ENCODE results near the gene ORMDL3. TPM values are rescaled to one million over a fixed set of nuclear protein-coding genes. Genes with fewer than 3 reads are reported as not detected.

Gene ORMDL3
- total RNA-seq, 2 experiments from 2014 or later: 62.6 to 65.9 TPM

DNA sequence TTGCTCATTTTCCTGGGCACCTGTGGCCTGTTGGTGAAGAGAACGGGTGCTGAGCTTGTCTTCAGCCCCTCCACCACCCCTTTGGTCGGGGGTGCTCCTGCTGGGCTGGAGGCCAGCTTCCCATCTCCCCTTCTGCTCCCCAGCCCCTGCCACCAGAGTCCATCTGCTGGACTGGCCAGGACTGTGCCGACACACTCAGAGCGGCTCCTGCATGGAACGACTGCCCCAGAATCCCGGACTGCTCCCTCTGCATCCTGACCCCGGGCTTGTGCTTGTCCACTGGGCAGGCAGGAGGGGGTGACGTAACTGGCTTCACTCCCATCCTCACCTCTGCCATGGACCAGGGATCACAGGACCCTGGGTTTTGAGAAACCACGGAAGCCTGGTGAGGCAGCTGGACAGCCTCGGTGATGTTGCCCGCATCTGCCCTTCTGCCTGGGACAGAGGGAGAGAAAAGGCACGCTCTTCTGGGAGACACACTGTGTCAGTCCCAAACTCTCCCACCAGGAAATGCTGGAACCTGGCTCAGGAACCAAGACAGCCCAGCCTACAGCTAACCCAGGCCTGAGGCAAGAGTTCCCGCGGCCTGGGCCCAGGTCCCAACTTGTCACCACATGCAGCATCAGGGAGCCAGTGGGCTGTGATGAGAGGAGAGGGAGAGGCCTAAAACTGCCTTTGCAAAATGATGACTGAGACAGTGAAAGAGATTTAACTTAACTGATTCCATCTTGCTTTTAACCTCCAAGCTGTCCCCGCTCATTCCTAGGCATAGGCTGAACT is 19.3 kb upstream of the ORMDL3 start:
- Histone ChIP-seq H3K4me3 (ENCODE audit: low read depth, low read length, poor library complexity, severe bottlenecking) (no peak overlapping the region), H3K4me1 (ENCODE audit: insufficient read depth, low read length, poor library complexity, severe bottlenecking) (peaks cover 23% of the 10 kb centered on the region), H3K79me2 (ENCODE audit: insufficient read depth, low read depth, low read length) (no peaks in the 10 kb centered on the region), H3K4me2 (ENCODE audit: low read length) (no peak overlapping the region), H3K27ac (ENCODE audit: low read depth, low read length, poor library complexity, severe bottlenecking) (no peak overlapping the region), H3K9me3 (ENCODE audit: low read length) (no peaks in the 10 kb centered on the region), H2AFZ (ENCODE audit: low read length) (no peak overlapping the region), H3K9me2 (ENCODE audit: insufficient read depth, low read length) (no peaks in the 10 kb centered on the region), H3K36me3 (ENCODE audit: insufficient read depth, low read length) (no peaks in the 10 kb centered on the region), H4K20me1 (ENCODE audit: insufficient read depth, low read length) (no peaks in the 10 kb centered on the region)
- no peak for DNase-seq (ENCODE audit: low spot score)
- POLR2A ChIA-PET: no interaction called here
- intact Hi-C loops (cut with micrococcal nuclease; ENCODE audit: unreplicated experiment): no loop called here
- TF ChIP-seq, protein P1, sequence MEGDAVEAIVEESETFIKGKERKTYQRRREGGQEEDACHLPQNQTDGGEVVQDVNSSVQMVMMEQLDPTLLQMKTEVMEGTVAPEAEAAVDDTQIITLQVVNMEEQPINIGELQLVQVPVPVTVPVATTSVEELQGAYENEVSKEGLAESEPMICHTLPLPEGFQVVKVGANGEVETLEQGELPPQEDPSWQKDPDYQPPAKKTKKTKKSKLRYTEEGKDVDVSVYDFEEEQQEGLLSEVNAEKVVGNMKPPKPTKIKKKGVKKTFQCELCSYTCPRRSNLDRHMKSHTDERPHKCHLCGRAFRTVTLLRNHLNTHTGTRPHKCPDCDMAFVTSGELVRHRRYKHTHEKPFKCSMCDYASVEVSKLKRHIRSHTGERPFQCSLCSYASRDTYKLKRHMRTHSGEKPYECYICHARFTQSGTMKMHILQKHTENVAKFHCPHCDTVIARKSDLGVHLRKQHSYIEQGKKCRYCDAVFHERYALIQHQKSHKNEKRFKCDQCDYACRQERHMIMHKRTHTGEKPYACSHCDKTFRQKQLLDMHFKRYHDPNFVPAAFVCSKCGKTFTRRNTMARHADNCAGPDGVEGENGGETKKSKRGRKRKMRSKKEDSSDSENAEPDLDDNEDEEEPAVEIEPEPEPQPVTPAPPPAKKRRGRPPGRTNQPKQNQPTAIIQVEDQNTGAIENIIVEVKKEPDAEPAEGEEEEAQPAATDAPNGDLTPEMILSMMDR (conservative IDR thresholded peaks at IDR 0.05; ENCODE audit: low read length): no peak
- TF ChIP-seq EZH2phosphoT487 (IDR thresholded peaks at IDR 0.05; ENCODE audit: borderline replicate concordance, low read depth, low read length): no peak
- no TSS peak for BruUV-seq (replicated peaks)
- CTCF ChIA-PET (ENCODE audit: unreplicated experiment): no interaction called here

GRCh38 chr17:39944393-39944711 is 17.0 kb upstream of the ORMDL3 start:
- H3K4me2 ChIP-seq (ENCODE audit: low read length): no peak overlapping the region
- H3K9me3 ChIP-seq (ENCODE audit: low read length): no peaks in the 10 kb centered on the region
- ChIA-PET POLR2A (interaction anchor here (1.0 kb wide), 1 partner anchor 173 kb away, joined by 3 read pairs; no protein-coding TSS in a partner anchor), CTCF (ENCODE audit: unreplicated experiment) (no interaction called here)
- no TSS peak for BruUV-seq (replicated peaks)
- DNase-seq (ENCODE audit: low spot score): no peak
- TF ChIP-seq EZH2phosphoT487 (IDR thresholded peaks at IDR 0.05; ENCODE audit: borderline replicate concordance, low read depth, low read length): no peak
- TF ChIP-seq, protein P1 (conservative IDR thresholded peaks at IDR 0.05; ENCODE audit: low read length): no peak
- no peak overlapping the region for H3K4me3 ChIP-seq (ENCODE audit: low read depth, low read length, poor library complexity, severe bottlenecking)
- H4K20me1 ChIP-seq (ENCODE audit: insufficient read depth, low read length): no peaks in the 10 kb centered on the region
- no peaks in the 10 kb centered on the region for H3K79me2 ChIP-seq (ENCODE audit: insufficient read depth, low read depth, low read length)
- intact Hi-C loops (cut with micrococcal nuclease; ENCODE audit: unreplicated experiment): no loop called here
- H3K36me3 ChIP-seq (ENCODE audit: insufficient read depth, low read length): no peaks in the 10 kb centered on the region
- H2AFZ ChIP-seq (ENCODE audit: low read length): no peak overlapping the region
- H3K4me1 ChIP-seq (ENCODE audit: insufficient read depth, low read length, poor library complexity, severe bottlenecking): peaks cover 32% of the 10 kb centered on the region
- no peak overlapping the region for H3K27ac ChIP-seq (ENCODE audit: low read depth, low read length, poor library complexity, severe bottlenecking)
- H3K9me2 ChIP-seq (ENCODE audit: insufficient read depth, low read length): no peaks in the 10 kb centered on the region

GRCh38 chr17:39943702-39944392 is 16.4 kb upstream of the ORMDL3 start:
- CTCF ChIA-PET (ENCODE audit: unreplicated experiment): no interaction called here
- DNase-seq (ENCODE audit: low spot score): no peak
- intact Hi-C loops (cut with micrococcal nuclease; ENCODE audit: unreplicated experiment): no loop called here

More at GRCh38 chr17:39943702-39944392, 16.4 kb upstream of the ORMDL3 start:
- no peaks in the 10 kb centered on the region for H4K20me1 ChIP-seq (ENCODE audit: insufficient read depth, low read length)
- no TSS peak for BruUV-seq (replicated peaks)
- POLR2A ChIA-PET: interaction anchor here (1.0 kb wide), 1 partner anchor 172 kb away, joined by 3 read pairs; no protein-coding TSS in a partner anchor
- no peaks in the 10 kb centered on the region for H3K9me3 ChIP-seq (ENCODE audit: low read length)
- H2AFZ ChIP-seq (ENCODE audit: low read length): no peak overlapping the region
- no peak overlapping the region for H3K4me3 ChIP-seq (ENCODE audit: low read depth, low read length, poor library complexity, severe bottlenecking)
- H3K79me2 ChIP-seq (ENCODE audit: insufficient read depth, low read depth, low read length): no peaks in the 10 kb centered on the region
- H3K36me3 ChIP-seq (ENCODE audit: insufficient read depth, low read length): no peaks in the 10 kb centered on the region
- peak overlapping the region; percentile 27; the same call in 1 of the 2 replicates for H3K4me2 ChIP-seq (ENCODE audit: low read length)
- TF ChIP-seq EZH2phosphoT487 (IDR thresholded peaks at IDR 0.05; ENCODE audit: borderline replicate concordance, low read depth, low read length): no peak
- no peaks in the 10 kb centered on the region for H3K9me2 ChIP-seq (ENCODE audit: insufficient read depth, low read length)
- H3K27ac ChIP-seq (ENCODE audit: low read depth, low read length, poor library complexity, severe bottlenecking): no peak overlapping the region
- H3K4me1 ChIP-seq (ENCODE audit: insufficient read depth, low read length, poor library complexity, severe bottlenecking): peaks cover 33% of the 10 kb centered on the region
